DMS79 (cell line): Measurements from ENCODE around the gene GET4.
A peak's percentile ranks its signal among the peaks of the same experiment; 100 is the strongest.
"Not testable (repeated sequence)": the region's sequence is repeated elsewhere in the genome, so short reads cannot be mapped to it uniquely, and the experiment has no call there.

Experiments used
- DNase-seq: peaks from one replicate; lab custom pipeline; 2025; lab: John Stamatoyannopoulos, UW

GET4 gene

DNA sequence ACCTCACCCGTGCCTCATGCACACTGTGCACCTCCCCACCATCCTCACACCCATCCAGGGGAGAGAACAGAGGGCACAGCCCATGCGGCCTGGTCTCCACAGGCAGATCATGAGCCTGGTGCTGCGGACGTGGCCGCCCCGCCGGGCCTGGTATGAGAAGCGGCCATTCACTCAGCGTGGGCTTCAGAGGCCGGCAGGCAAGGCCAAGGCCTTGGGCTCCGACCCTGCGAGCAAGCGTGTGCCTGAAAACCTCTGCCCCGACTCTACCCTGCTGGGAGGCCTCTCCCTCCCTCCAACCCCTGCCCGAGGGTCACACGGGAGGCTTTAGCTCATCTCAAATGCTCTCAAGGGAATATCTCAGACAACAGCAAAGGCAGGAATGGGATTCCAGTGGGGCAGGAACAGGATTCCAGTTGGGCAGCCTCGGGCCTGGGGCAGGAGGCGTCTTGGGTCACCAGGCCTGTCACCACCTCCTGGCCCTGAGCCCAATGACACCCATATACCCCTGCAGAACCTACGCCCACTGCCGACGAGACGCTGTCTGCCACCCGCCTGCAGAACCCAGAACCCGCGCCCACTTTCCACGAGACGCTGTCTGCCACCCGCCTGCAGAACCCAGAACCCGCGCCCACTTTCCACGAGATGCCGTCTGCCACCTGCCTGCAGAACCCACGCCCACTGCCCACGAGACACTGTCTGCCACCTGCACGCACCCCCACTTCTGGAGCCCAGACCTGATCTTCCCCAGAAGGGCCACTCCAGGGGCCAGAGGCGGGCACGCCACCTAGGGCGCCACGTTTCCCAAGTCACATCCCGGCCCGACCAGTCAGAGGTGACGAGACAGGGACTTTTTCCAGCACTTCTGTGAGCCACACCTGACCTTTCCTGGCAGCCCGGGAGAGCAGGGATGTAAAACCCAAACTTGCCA is 39.2 kb downstream of the GET4 start:
- no peak for DNase-seq

DNA sequence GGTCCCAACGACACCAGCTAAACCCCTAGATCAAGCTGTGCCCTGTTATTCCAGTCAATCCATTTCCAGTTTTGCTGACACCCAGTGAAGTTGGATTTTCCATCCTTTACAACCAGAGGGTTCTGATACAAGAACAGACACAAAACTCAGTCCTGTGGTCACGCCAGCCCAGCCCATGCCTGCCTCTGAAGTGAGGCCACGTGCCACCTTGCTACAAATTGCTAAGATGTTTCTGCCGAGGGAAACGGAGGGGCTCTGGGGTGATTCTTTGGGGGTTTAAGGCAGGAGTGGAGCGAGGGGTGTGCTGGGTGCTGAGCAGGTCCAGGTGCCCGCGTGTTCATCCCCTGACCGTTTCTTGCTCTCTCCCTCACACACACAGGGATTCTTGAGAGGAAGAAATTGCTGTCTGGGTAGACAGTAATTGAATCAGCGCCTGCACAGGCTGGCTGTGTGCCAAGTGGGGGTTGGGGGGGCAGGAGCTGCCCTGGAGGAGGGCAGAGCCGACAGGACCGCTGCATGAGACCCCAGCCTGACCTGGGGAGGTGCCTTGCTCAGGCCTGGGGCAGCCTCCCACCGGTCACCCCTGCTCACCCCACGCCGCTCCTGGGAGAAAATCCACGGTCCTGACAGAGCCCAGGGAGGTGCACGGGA is 40.1 kb downstream of the GET4 start:
- peak; percentile 26 for DNase-seq

DNA sequence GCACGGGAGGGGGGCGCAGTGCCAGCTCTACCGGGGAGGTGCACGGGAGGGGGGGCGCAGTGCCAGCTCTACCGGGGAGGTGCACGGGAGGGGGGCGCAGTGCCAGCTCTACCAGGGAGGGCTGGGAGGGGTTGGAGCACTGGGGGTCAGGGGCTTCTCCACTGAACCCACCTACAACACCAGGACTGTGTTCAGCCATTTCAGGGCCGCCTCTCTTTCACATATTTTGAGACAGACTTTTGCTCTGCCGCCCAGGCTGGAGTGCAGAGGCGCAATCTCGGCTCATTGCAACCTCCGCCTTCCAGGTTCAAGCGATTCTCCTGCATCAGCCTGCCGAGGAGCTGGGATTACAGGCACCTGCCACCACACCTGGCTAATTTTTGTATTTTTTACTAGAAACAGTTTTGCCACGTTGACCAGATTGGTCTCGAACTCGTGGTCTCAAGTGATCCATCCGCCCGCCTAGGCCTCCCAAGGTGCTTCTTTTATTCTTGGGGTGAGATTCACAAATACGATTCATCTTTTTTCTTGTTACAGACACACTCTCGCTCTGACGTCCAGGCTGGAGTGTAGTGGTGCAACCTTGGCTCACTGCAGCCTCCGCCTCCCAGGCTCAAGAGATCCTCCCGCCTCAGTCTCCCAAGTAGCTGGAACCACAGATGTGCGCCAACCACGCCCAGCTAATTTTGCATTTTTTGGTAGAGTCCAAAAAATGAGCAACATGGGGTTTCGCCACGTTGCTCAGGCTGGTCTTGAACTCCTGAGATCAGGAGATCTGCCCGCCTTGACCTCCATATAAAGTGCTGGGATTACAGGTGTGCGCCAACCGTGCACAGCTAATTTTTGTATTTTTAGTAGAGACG is 41.1 kb downstream of the GET4 start:
- DNase-seq = no peak

DNA sequence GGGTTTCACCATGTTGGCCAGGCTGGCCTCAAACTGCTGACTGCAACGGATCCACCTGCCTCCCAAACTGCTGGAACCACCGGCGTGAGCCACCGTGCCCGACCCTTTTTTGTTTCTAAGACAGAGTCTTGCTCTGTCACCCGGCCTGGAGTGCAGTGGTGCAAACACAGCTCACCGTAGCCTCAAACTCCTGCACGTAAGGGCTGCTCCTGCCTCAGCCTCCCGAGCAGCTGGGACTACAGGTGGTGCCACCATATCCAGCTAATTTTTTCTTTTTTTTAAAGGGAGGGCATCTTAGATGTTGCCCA is 41.7 kb downstream of the GET4 start:
- no peak for DNase-seq

DNA sequence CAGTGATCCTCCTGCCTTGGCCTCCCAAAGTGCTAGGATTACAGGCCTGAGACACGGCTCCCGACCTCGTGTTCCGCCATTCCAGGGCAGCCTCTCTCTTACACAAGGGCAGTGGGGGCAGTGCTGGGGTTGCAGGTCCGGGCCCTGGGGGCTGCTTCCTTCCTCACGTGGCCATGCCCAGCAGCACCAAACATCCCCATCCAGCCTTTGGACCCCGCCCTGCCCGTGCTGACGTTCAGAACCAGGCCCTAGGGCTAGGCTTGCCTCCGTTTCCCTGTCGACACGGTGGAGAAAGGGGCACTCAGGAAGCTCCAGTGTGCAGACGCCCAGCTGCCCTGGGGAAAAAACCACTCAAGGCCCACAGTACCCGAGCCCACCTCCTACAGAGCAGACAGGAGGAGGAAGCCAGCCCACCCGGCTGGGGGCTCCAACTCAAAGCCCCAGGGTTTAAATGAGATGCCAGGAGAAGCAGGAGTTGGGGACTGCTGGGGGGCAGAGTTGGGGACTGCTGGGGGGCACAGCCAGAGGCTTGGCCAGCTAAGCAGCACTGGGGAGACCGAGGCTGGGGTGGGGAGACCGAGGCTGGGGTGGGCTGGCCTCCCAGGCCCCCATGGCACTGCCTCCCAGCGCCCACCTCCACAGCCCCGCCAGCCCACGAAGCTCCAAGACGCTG is 42.2 kb downstream of the GET4 start:
- no peak for DNase-seq

DNA sequence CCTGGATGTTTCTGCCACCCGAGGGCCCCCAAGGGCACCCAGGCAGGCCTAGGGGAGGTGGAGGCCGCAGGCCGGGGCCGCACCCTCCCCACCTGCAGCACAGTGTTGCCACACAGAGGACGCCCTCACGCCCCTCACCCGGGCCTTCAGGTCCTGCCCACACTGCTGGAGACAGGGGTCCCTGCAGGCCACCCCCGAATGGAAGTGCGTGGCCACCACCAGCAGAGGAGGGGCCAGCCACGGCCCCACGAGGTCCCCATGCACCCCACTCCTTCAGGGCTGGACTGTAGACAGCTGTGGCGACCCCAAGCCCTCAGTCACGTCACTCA is 42.7 kb downstream of the GET4 start:
- DNase-seq = no peak

DNA sequence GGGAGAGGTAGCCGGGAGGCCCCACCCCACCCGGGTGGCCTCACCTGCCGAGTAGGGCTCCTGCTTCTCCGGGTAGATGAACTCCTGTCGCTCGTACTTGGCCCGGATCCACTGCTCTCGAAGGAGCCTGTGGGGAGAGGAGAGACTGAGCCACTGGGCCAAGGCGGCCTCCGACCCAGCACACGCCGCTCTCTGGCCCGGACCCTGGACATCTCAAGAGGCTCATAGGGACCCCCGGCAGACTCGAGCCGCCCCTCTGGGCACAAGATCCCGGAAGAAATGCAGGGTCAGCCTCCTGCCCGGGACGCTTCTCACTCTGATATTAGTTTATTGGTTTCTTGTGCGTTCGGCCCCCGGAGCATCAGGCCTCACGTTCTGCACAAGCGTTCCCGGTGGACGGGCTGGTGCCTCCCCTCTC is 43.6 kb downstream of the GET4 start:
- DNase-seq = no peak

DNA sequence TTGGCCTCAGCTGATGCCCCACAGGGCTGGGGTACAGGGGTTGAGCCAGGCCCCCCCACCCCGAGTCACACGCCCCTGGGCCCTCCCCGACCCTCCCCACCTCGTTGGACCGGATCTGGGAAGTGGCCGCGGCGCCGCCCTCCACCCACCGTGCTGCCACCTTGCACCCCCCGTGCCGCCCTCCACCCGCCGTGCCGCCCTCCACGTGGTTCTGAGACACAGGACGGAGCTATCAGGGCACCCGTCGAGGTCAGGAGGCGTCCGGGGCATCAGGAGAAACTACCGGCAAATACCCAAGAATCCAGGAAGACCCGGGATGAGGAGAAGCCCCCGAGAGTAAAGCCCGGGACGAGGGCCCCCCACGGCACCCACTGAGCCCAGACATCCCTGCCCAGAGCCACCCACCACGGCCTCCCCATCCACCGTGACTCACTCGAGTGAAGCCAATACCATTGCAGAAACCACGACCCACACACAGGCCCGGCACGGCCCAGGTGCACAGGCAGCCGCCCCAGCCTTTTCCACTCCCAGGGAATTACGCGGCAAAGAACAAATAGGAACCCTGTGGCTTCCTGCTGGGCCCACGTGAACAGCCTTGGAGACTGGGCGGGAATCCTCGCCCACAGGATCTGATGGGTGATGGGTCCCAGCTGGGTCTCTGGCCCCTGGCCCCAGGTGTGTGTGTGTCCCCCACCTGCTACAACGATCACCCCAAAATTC is 44.2 kb downstream of the GET4 start:
- DNase-seq = no peak

DNA sequence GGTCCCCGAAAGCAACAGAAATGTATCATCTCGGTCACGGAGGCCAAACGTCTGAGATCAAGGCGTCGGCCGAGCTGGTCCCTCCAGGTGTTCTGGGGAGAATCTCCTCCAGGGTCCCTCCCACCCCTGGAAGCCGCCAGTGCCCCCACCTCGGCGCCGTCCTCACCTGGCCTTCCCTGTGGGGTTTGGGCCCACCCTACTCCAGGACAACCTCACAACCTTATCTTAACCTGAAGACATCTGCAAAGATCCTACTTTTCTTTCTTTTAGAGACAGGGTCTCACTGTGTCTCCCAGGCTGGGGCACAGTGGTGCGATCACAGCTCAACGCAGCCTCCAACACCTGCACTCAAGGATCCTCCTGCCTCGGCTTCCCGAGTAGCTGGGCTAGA is 44.7 kb downstream of the GET4 start:
- no peak for DNase-seq

DNA sequence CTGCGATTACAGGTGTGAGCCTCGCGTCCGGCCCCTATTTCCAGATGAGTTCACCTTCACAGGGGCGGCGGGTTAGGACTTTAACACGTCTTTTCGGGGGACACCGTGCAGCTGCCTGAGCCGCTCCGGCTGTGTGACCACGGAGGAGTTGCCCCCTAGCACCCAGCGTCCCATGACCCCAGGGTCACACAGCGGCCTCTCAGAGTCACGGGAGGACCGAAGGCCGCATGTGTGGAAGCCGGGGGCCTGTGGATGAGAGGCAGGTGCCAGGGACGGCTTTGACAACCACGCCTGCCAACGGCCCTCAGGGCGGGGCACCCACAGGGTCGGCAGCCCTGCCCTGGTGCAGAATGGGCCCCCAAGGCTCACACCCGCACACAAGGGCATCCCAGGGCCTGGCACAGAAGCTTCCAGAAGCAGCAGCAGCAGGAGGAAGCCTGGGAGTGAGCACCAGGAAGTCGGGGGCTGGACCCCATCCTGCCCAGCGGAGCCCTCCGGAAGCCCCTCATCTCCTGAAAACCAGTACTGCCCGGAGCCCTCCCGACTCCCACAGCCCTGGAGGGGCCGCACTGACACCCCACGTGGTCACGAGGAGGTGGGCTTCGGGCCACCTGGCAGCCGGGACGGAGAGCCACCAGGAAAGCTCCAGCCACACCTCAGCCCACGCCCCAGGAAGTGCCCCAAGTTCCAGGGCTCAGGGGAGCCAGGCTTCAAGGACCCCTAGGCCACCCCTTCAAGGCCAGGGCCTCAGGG is 45.4 kb downstream of the GET4 start:
- no peak for DNase-seq

DNA sequence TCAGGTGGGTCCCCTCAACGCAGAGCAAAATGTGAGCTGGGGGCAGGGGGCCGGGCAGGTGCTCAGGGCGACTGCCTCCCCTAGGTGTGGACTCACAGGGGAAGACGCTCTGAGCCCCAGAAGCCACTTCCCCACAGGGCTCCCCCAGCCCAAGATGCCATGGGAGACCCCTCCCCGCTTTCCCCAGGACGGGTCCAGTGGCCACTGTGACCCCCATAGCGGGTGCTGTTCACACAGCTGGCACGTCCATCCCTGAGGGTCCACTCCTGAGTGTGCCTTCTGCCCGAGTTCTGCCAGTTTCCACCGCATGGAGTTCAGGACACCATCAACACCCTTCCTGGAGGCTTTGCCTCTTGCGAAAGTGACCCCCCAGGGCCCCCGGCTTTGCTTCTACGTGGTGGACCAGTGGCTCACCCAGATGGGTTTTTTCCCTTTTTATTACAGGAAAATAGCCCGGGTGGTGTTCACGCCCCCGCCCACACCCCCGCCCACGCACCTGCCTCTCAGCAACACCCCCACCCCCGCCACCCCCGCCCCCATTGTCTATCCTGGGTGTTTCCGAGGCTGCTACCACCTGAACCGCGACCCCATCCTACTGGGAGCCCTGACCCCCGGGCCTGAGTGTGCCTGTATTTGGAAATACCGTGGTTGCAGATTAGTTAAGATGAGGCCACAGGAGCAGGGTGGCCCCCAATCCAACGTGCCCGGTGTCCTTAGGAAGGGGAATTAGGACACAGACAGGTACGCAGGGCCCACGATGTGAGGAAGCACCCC is 46.2 kb downstream of the GET4 start:
- DNase-seq = no peak

DNA sequence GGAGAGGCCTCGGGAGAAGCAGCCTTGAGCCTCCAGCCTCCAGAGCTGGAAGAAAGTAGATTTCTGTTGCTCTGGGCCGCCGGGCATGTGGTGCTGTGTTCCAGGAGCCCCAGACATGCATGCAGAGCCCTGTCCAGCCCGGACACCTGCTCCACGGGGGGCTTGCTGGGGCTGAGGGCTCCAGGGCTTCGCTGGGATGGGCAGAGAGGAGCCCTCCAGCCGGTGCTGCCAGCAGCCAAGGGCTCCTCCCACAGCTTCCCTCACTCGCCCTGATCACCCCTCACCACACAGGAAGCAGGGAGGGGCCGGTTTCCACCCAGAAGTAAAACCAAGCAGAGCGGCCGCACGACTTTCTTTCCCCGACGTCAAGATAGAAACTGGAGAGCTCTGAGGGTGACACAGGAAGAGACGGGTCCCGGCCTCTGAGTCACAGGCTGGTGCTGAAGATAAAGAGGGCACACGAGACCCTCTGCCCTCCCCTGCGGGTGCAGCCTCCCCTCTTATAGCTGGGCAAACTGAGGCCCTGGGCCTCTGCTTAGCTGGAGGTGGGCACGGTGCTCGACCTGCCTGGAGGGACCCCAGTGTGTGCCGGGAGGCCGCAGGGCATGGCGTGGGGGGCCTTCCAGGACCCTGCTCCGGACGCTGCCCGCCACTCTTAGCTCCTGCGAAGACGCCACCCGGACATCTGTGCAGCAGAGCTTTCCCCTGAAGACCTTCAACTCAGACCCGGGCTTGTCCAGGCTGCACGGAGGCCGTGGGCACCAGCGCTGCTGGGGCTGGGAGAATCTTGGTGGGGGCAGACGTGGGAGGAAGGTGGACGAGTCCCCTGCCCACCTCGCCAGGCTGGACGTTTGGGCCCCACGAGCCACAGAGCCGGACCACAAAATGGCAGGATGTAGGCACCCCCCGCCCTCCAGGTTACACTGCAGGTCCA is 47.0 kb downstream of the GET4 start:
- no peak for DNase-seq

DNA sequence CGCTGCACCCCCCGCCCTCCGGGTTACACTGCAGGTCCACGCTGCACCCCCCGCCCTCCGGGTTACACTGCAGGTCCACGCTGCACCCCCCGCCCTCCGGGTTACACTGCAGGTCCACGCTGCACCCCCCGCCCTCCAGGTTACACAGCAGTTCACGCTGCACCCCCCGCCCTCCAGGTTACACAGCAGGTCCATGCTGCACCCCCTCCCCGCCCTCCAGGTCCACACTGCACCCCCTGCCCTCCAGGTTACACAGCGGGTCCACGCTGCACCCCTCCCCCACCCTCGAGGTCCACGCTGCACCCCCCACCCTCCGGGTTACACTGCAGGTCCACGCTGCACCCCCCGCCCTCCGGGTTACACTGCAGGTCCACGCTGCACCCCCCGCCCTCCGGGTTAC is 47.7 kb downstream of the GET4 start:
- not testable (repeated sequence) for DNase-seq

DNA sequence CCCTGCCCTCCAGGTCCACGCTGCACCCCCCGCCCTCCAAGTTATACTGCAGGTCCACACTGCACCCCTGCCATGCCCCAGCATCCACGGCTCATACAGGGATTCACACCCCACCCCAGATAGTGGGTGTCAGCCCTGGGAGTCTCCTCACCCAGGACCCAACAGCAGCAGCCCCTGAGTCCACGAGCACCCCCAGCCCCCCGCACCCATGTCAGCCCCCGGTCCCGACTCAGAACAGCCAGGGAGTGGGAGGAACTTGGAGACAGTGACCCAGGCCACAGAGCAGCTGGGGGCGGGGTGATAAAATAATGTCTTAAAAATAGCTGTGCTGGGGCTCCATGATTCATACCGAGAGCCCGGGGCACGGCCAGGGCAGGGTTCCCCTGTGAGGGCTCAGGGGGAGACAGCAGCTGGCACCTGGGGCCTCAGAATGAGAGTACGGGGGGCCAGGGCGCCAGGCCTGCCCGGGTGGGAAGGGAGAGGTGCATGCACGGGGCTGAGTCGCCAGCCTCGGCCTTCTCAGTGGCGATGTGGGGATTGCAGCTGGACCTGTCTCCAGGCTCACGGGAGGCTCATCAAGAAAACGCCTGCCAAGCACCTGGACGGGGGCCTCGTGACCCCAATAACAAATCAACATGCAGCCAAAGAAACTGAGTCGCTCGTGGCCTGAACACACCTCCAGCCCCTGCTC is 48.3 kb downstream of the GET4 start:
- DNase-seq = no peak

DNA sequence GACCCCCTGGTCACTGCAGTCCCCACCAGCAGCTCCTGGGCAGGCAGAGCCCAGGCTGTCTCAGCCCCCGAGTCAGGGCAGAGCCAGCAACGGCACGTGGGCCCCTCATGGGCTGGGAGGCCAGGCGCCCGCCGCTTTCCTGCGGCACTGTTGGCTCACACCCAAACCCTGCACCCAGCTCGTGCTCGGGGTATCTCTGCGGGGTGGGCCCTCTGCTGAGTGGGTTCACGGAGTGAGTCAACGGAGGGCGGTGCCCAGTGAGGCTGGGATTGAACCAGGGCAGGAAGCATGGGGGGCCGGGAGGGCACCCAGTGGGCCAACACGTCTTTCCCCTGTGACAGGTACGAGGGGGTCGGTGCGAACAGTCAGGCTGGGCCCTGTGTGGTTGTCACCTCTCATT is 49.2 kb downstream of the GET4 start:
- no peak for DNase-seq

DNA sequence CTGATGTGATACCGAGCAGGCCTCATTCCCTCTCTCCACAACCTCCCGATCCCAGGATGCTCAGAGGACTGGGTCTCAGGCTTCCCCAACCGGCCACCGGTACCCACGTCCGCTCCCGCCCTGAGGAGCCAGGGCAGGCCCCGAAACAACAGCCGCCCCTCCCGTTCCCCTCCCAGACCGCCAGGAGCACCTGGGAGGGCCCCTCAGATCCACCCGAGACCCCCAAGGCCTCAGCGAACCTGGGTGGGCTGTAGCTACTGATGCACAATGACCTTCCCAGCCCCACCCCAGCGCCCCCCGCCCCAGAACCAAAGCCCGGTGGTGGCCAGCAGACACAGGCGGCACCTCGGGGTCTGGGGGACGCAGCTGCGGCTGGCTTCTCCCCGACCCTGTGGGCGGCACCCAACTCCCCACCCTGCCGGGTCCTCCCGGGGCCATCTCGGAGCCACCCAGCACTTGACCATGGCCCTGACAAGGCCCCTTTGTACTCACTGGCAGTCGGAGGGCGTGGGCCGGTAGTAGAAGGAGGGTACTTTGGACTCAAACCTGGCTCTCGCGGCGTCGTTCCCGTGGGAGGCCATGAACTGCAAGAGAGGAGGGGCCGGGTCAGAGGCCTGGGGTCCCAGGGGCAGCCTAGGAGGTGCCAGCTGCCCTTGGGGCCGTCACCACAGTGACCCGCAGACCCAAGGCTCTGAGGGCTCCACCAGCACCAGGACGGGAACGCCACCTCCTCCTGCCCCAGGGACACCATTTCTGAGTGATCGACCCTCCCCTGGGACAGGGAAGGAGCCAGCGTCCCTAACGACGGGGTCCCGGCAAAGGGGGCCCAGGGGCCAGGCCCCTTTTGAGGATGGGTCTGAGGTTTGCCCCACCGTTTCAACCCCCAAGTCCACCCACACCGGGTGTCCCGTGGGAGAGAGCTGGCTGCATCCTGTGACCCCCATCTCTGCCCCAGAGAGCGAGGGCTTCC is 50.0 kb downstream of the GET4 start:
- DNase-seq = no peak

DNA sequence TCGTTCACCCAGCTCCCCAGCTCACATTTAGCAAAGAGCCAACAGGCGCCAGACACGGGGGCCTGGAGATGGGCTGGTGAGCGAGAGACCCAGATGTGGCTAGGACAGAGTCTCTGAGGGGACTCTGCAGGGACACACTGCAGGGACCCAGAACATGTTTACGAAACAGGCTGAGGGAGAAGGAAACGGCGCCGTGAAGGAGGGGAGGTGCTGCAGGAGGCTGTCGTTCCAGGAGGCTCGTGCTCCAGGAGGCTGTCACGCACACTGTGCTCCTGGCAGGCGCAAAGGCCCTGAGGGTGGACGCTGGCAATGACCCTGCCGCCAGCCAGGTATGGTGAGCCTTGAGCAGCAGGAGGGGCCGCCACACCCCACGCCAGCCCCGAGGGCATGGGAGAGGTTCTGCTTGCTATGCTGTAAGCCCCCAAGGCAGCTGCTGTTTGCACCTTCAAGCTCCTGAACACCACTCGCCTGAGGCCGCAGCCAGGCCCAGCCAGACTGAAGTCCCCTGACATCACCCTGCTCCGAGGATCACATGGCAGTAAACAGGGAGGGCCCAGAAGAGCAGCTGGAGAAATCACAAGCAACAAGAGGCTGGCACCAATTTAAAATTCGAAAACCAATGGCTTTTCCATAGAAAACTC is 50.8 kb downstream of the GET4 start:
- no peak for DNase-seq
